ENCODE data around the gene ZMYND8.
"Not testable (repeated sequence)": the region's sequence is repeated elsewhere in the genome, so short reads cannot be mapped to it uniquely, and the experiment has no call there.

The ZMYND8 gene

DNA sequence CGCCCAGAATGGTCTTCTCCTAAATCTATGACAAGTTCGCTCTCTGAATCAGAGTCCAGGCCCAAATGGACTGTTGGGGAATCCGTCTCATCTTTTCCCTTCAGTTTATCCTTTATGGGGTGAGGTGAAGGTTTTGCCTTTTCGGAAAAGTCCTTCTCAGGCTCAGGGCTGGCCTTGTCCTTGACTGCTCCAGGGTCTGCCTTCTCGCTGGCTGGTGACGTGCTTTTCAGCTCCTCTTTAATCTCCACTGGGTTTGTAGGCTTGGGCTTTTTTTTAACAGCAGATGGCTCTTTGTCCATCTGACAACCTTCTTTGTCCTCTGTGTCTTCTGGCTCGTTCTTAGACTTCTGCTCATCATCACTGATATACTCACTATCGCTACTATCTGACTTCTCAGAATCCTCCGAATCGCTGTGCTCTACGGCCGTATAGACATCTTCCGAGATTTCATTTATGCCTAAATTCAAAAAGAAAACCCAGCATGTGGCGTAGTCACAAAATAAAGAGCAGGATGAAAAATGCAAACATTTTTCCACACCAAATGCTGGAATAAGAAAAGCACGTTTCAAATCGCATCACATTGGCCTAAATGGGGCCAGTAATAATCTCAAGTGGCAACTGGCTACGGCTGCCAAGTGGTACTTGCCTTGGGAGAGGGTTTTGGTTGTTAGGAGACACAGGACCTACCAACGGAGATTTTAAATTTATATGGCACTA, 110.3 kb downstream of the ZMYND8 start:
- TF ChIP-seq, protein P1, sequence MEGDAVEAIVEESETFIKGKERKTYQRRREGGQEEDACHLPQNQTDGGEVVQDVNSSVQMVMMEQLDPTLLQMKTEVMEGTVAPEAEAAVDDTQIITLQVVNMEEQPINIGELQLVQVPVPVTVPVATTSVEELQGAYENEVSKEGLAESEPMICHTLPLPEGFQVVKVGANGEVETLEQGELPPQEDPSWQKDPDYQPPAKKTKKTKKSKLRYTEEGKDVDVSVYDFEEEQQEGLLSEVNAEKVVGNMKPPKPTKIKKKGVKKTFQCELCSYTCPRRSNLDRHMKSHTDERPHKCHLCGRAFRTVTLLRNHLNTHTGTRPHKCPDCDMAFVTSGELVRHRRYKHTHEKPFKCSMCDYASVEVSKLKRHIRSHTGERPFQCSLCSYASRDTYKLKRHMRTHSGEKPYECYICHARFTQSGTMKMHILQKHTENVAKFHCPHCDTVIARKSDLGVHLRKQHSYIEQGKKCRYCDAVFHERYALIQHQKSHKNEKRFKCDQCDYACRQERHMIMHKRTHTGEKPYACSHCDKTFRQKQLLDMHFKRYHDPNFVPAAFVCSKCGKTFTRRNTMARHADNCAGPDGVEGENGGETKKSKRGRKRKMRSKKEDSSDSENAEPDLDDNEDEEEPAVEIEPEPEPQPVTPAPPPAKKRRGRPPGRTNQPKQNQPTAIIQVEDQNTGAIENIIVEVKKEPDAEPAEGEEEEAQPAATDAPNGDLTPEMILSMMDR (IDR thresholded peaks at IDR 0.05; ENCODE audit: low read depth, low read length): no peak
- DNase-seq (ENCODE audit: extremely low read depth, low read depth): no peak

DNA sequence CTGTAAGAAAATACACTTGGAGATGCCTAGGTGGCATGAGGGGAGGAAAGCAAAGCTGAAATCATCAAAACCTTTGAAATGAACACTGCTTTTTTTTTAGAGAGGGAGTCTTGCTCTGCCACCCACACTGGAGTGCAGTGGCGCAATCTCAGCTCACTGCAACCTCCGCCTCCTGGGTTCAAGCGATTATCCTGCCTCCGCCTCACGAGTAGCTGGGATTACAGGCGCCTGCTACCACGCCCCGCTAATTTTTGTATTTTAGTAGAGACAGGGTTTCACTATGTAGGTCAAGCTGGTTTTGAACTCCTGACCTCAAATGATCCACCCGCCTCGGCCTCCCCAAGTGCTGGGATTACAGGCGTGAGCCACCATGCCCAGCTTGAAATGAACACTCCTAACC, 111.3 kb downstream of the ZMYND8 start:
- DNase-seq (ENCODE audit: extremely low read depth, low read depth): not testable (repeated sequence)

DNA sequence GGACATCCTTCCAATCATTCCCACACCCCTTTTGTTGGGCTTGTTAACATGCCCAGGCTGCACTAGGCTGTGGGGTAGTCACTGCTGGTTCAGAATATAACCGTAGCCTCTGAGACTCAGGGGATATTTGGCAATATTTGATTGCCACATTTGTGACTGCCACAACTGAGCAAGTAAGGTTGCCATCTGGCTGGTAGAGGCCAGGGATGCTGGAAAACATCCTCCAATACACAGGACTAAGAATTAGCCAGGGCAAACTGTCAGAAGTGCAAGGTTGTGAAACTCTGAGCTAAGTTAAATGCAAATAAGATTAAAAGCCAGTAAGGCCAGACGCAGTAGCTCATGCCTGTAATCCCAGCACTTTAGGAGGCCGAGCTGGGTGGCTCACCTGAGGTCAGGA, 112.0 kb downstream of the ZMYND8 start:
- DNase-seq (ENCODE audit: extremely low read depth, low read depth): no peak
- TF ChIP-seq, protein P1 (IDR thresholded peaks at IDR 0.05; ENCODE audit: low read depth, low read length): no peak

DNA sequence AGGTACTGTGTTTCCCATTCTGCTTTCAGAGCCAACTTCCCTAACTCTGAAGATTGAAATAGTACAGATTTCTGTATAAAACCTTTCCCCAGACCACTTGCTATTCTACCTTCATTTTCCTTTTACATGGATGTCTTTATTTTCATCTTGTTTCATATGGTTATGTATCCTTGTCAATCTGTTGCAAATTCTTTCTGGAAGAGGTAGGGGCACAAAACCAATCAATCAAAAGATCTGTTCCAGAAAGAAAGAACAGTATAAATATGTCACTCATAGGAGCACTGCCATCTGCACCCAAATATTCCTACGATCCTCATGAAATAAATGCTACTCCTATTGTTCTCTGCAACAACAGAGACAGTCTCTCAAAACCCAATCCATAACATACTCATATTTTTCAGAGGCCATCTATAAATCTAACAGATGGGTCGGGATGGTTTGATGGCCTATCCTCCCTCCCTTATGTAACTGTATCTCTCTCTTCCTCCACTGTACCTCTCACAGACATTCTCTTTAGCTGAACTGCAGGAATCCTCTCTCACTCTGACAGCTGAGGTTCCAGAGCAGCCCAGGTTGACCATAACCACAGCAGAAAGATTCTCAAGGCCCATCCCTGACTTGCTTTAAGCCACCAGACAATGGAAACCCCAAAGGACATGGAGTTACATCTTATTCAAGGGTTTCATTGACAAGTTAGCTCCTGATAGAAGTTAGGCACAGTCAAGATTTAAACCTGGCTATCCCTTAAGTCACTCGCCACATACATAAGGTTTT, 112.8 kb downstream of the ZMYND8 start:
- TF ChIP-seq, protein P1 (IDR thresholded peaks at IDR 0.05; ENCODE audit: low read depth, low read length): no peak
- DNase-seq (ENCODE audit: extremely low read depth, low read depth): no peak

DNA sequence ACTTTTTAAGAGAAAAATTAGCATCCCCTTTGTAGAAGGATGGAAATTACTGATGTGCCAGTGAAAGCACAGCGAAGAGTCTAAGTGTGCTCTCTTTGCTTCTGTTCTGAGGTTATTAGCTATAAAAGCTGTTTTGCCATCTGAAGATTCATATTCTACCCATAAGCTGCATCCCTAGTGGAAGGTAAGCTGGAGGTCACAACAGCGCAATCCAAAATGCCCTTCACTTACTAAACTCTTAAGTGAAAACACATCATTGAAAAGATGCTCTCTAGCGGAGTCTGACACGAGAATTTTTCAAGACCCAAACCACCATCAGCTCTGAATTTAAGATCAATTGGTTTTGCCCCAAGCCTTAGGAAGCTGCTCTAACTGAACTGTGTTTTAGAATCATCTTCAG, 113.5 kb downstream of the ZMYND8 start:
- TF ChIP-seq, protein P1 (IDR thresholded peaks at IDR 0.05; ENCODE audit: low read depth, low read length): no peak
- no peak for DNase-seq (ENCODE audit: extremely low read depth, low read depth)

DNA sequence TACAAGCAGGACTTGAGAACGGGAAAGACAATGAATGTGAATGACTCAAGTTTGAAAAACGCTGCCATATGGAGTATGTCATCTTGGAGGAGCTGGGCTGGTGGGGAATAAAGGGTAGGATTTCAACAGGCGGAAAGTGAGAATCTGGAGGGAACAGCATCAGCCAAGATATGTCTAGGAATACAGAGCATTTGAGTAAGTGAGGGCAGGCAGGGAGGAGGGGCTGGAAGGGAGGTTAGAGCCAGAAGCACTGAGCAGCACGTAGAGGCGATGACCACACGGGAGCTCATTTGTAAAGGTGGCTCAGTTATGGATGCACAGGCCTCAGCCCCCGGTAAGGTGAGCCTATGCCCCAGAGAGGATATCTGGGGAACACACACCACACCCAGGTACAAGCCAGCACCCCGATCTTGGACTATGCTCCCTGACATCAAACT, 115.1 kb downstream of the ZMYND8 start:
- TF ChIP-seq, protein P1 (IDR thresholded peaks at IDR 0.05; ENCODE audit: low read depth, low read length): no peak
- DNase-seq (ENCODE audit: extremely low read depth, low read depth): peak; percentile 52

DNA sequence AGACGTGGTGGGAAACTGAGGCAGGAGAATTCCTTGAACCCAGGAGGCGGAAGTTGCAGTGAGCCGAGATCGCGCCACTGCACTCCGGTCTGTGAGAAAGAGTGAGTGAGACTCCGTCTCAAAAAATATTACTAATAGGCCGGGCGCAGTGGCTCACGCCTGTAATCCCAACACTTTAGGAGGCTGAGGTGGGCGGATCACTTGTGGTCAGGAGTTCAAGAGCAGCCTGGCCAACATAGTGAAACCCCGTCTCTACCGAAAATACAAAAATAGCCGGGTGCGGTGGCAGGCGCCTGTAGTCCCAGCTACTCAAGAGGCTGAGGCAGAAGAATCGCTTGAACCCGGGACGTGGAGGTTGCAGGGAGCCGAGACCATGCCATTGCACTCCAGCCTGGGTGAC, 116.4 kb downstream of the ZMYND8 start:
- not testable (repeated sequence) for DNase-seq (ENCODE audit: extremely low read depth, low read depth)

DNA sequence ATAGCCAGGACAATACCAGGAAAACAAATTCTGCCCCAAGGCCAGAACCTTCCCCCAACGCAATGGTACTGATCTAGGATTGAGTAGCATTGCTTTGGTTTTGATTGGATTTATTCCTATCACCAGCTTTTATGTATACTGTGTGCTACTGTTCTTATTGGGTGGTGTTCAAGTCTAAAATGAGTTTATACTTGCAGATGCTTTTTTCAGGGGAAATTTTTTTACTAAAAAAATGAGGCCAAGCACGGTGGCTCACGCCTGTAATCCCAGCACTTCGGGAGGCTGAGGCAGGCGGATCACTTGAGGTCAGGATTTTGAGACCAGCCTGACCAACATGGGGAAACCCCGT, 116.8 kb downstream of the ZMYND8 start:
- no peak for DNase-seq (ENCODE audit: extremely low read depth, low read depth)
- TF ChIP-seq, protein P1 (IDR thresholded peaks at IDR 0.05; ENCODE audit: low read depth, low read length): no peak
